ENCODE results near the gene PIPOX.

Gene PIPOX

GRCh38 chr17:29094101-29094708, 51.3 kb downstream of the PIPOX start:
- Mint-ChIP-seq H3K36me3 (peaks cover 30% of the 10 kb centered on the region), H3K27ac (no peak overlapping the region), H3K27me3 (no peaks in the 10 kb centered on the region), H3K9me3 (no peaks in the 10 kb centered on the region), H3K4me3 (no peak overlapping the region), H3K4me1 (no peaks in the 10 kb centered on the region)
- CTCF ChIA-PET = interaction anchor here (0.8 kb wide), 1 partner anchor 131 kb away, joined by 3 read pairs; no protein-coding TSS in a partner anchor
- no peak for DNase-seq

- Mint-ChIP-seq H3K27me3 (no peaks in the 10 kb centered on the region), H3K36me3 (peaks cover 24% of the 10 kb centered on the region), H3K9me3 (no peaks in the 10 kb centered on the region), H3K4me3 (no peak overlapping the region), H3K27ac (no peak overlapping the region), H3K4me1 (peaks cover 7% of the 10 kb centered on the region)
- DNase-seq = no peak
- CTCF ChIA-PET = interaction anchor here (1.0 to 1.1 kb wide), 2 partner anchors 19 to 332 kb away, joined by 3 read pairs; no protein-coding TSS in a partner anchor
Observed at GRCh38 chr17:29095439-29095838, 52.5 kb downstream of the PIPOX start.

- CTCF ChIA-PET = interaction anchor here (1.0 kb wide), 1 partner anchor 18 kb away, joined by 3 read pairs; no protein-coding TSS in a partner anchor
- H3K4me1 Mint-ChIP-seq = peaks cover 7% of the 10 kb centered on the region
- no peaks in the 10 kb centered on the region for H3K27me3 Mint-ChIP-seq
- DNase-seq = no peak
- no peak overlapping the region for H3K4me3 Mint-ChIP-seq
- H3K27ac Mint-ChIP-seq = no peak overlapping the region
- H3K36me3 Mint-ChIP-seq = peaks cover 20% of the 10 kb centered on the region
- H3K9me3 Mint-ChIP-seq = no peaks in the 10 kb centered on the region
Observed at GRCh38 chr17:29096094-29096493, 53.2 kb downstream of the PIPOX start.

- no peaks in the 10 kb centered on the region for H3K27me3 Mint-ChIP-seq
- no peak overlapping the region for H3K4me3 Mint-ChIP-seq
- no peak for DNase-seq
- CTCF ChIA-PET = interaction anchor here (1.3 to 2.4 kb wide), 2 partner anchors 17 to 25 kb away, joined by 4 to 11 read pairs; no protein-coding TSS in a partner anchor
- H3K4me1 Mint-ChIP-seq = peaks cover 7% of the 10 kb centered on the region
- H3K36me3 Mint-ChIP-seq = peaks cover 33% of the 10 kb centered on the region
- H3K27ac Mint-ChIP-seq = no peak overlapping the region
- no peaks in the 10 kb centered on the region for H3K9me3 Mint-ChIP-seq
Observed at GRCh38 chr17:29099527-29099926, 56.6 kb downstream of the PIPOX start.

GRCh38 chr17:29100296-29100695, 57.4 kb downstream of the PIPOX start:
- H3K9me3 Mint-ChIP-seq = no peaks in the 10 kb centered on the region
- H3K4me3 Mint-ChIP-seq = no peak overlapping the region
- CTCF ChIA-PET = interaction anchor here (0.9 to 2.4 kb wide), 2 partner anchors 16 to 134 kb away, joined by 3 to 11 read pairs; no protein-coding TSS in a partner anchor
- H3K27me3 Mint-ChIP-seq = no peaks in the 10 kb centered on the region
- H3K4me1 Mint-ChIP-seq = peaks cover 7% of the 10 kb centered on the region
- H3K36me3 Mint-ChIP-seq = peaks cover 35% of the 10 kb centered on the region
- no peak overlapping the region for H3K27ac Mint-ChIP-seq
- DNase-seq = no peak

- DNase-seq = no peak
- H3K27ac Mint-ChIP-seq = no peak overlapping the region
- CTCF ChIA-PET = interaction anchor here (0.9 to 2.4 kb wide), 2 partner anchors 12 to 15 kb away, joined by 3 to 11 read pairs; no protein-coding TSS in a partner anchor
- H3K27me3 Mint-ChIP-seq = no peaks in the 10 kb centered on the region
- peaks cover 7% of the 10 kb centered on the region for H3K4me1 Mint-ChIP-seq
- H3K36me3 Mint-ChIP-seq = peaks cover 35% of the 10 kb centered on the region
- H3K9me3 Mint-ChIP-seq = no peaks in the 10 kb centered on the region
- H3K4me3 Mint-ChIP-seq = no peak overlapping the region
Observed at GRCh38 chr17:29102046-29102445, 59.1 kb downstream of the PIPOX start.

GRCh38 chr17:29102741-29103181, 59.8 kb downstream of the PIPOX start:
- Mint-ChIP-seq H3K27ac (no peak overlapping the region), H3K36me3 (peaks cover 34% of the 10 kb centered on the region), H3K4me3 (no peak overlapping the region), H3K27me3 (no peaks in the 10 kb centered on the region), H3K9me3 (no peaks in the 10 kb centered on the region), H3K4me1 (peaks cover 7% of the 10 kb centered on the region)
- DNase-seq = no peak
- CTCF ChIA-PET = interaction anchor here (0.9 to 1.4 kb wide), 3 partner anchors 10 to 14 kb away, joined by 3 read pairs; no protein-coding TSS in a partner anchor

GRCh38 chr17:29103341-29103740, 60.4 kb downstream of the PIPOX start:
- Mint-ChIP-seq H3K27me3 (no peaks in the 10 kb centered on the region), H3K27ac (peak overlapping the region; percentile 28), H3K4me1 (peaks cover 7% of the 10 kb centered on the region), H3K9me3 (no peaks in the 10 kb centered on the region), H3K36me3 (peaks cover 33% of the 10 kb centered on the region), H3K4me3 (no peak overlapping the region)
- DNase-seq = no peak
- CTCF ChIA-PET = interaction anchor here (0.9 to 1.4 kb wide), 2 partner anchors 9 to 13 kb away, joined by 3 read pairs; no protein-coding TSS in a partner anchor

Measured in activated naive CD4-positive, alpha-beta T cell treated with anti-CD3 and anti-CD28 coated beads, Interleukin-2, amount 10 ng/mL, durations not matched to agents 7 days and 5 days (primary cell).